NB4 (cell line): ENCODE data around the gene ANKRD6.

Experiments
- MYC ChIP-seq: IDR thresholded peaks from 2 replicates; pipeline ENCODE4 v1.6.1; 2011; ENCODE audit warnings: low read depth, low read length
- POLR2A ChIP-seq: IDR thresholded peaks from 2 replicates; pipeline ENCODE4 v1.6.1; 2011; ENCODE audit warnings: mild to moderate bottlenecking; ENCODE audit not compliant: insufficient read length; ENCODE audit errors: extremely low read depth
- TF ChIP-seq, protein P1 (sequence below): IDR thresholded peaks from one replicate; pipeline ENCODE4 v1.5.1; 2012; ENCODE audit warnings: low read depth, low read length
- TF ChIP-seq, protein P2 (sequence below): IDR thresholded peaks from 2 replicates; pipeline ENCODE4 v1.6.1; 2011; ENCODE audit warnings: low read depth, low read length

DNA sequence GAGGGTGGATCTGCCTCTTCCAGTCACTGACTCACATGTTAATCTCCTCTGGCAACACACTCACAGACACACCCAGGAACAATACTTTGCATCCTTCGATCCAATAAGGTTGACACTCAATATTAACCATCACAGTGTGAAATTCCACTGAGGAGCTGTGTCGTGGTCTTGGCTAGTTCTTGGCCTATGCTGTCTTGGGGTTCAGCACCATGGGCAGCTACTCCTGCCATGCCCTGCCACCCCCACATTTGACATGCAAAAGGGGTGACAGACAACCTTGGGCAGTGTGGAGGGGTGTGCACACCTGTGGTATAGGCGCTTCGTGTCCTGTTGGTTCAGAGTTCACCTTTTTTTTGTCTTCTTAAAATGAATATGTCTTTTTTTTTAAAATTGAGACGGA, 25.8 kb downstream of the ANKRD6 start:
- TF ChIP-seq, protein P1, sequence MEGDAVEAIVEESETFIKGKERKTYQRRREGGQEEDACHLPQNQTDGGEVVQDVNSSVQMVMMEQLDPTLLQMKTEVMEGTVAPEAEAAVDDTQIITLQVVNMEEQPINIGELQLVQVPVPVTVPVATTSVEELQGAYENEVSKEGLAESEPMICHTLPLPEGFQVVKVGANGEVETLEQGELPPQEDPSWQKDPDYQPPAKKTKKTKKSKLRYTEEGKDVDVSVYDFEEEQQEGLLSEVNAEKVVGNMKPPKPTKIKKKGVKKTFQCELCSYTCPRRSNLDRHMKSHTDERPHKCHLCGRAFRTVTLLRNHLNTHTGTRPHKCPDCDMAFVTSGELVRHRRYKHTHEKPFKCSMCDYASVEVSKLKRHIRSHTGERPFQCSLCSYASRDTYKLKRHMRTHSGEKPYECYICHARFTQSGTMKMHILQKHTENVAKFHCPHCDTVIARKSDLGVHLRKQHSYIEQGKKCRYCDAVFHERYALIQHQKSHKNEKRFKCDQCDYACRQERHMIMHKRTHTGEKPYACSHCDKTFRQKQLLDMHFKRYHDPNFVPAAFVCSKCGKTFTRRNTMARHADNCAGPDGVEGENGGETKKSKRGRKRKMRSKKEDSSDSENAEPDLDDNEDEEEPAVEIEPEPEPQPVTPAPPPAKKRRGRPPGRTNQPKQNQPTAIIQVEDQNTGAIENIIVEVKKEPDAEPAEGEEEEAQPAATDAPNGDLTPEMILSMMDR, result no peak
- TF ChIP-seq POLR2A (no peak), MYC (no peak)
- TF ChIP-seq, protein P2, sequence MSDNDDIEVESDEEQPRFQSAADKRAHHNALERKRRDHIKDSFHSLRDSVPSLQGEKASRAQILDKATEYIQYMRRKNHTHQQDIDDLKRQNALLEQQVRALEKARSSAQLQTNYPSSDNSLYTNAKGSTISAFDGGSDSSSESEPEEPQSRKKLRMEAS, result 0 out of 2 replicates have a peak, but pooled peaks have one; percentile 19
